A549 (cell line): ENCODE data around the gene PRPS1.

ENCODE experiments used
- CBX8 ChIP-seq: fragments of 200-600 bp; sonication (generic); IDR thresholded peaks from 2 replicates; pipeline ENCODE4 v1.6.1; 2016
- CTCF ChIP-seq: fragments of >200 bp; sonication (Bioruptor Twin); formaldehyde crosslinking; IDR thresholded peaks from 3 replicates; pipeline ENCODE4 v1.5.1; 2016
- EP300 ChIP-seq, 2 experiments: fragments of >200 bp; sonication (Bioruptor Twin); formaldehyde crosslinking; IDR thresholded peaks; 2 replicates in 1 of 2; 3 replicates in 1 of 2; pipeline ENCODE4 v1.6.1; 2016 to 2017
- HDAC2 ChIP-seq: fragments of 200-600 bp; sonication (generic); IDR thresholded peaks from 2 replicates; pipeline ENCODE4 v1.6.1; 2016
- KDM1A ChIP-seq: fragments of 200-600 bp; sonication (generic); IDR thresholded peaks from 2 replicates; pipeline ENCODE4 v1.6.1; 2016; ENCODE audit warnings: low read depth, mild to moderate bottlenecking
- MAX ChIP-seq: IDR thresholded peaks from 2 replicates; pipeline ENCODE4 v1.6.1; 2012
- POLR2A ChIP-seq: IDR thresholded peaks from 2 replicates; pipeline ENCODE4 v1.6.1; 2012; ENCODE audit warnings: mild to moderate bottlenecking, low read length

GRCh38 chrX:107654566-107654871 is 26.2 kb downstream of the PRPS1 start:
- TF ChIP-seq CTCF (no peak), POLR2A (no peak), HDAC2 (no peak), KDM1A (no peak), CBX8 (no peak), EP300 (IDR thresholded peaks at IDR 0.05) (no peak), MAX (no peak)
